Measurements from ENCODE around the gene MYLK. TPM values are rescaled to one million over a fixed set of nuclear protein-coding genes. Genes with fewer than 3 reads are reported as not detected.

The MYLK gene
- total and polyA plus RNA-seq, 10 of the 15 experiments (the other 5 are each of a cell fraction or from before 2014, with no cell fraction given) = 0.04 to 1.6 (median 0.42) TPM; not detected in 1

DNA sequence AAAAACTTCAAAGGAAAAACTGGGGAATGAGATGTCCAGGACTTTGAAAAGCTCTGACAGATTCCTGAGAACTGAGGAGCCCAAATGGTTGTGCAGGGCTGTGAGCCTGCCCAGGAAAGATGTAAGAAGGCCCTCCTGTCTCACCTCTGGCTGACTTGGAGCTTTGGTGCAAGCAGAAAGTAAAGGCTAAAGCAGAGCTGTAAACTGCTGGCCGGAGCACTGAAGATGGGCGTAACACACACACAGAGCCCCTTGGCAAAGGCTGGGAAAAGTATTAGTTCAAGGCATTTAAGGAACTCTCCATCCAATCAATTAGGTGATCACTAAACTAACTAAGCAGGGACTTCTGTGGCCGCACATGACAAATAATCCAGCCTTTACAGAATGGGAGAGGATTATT lies 155.1 kb downstream of the MYLK start:
- ChIA-PET POLR2A (interaction anchor here (0.7 kb wide), 1 partner anchor 1850 kb away, joined by 4 read pairs; no protein-coding TSS in a partner anchor), RAD21 (ENCODE audit: unreplicated experiment) (no interaction called here), SMC1A (ENCODE audit: uncharacterized antibody, unreplicated experiment) (interaction anchor here (0.9 kb wide), 1 partner anchor 87 kb away, joined by 3 read pairs; no protein-coding TSS in a partner anchor), CTCF (interaction anchor here (1.0 to 1.1 kb wide), 2 partner anchors 12 to 76 kb away, joined by 3 read pairs; no protein-coding TSS in a partner anchor)
- no TSS peak for BruUV-seq (replicated peaks)
- TF ChIP-seq WRNIP1 (IDR thresholded peaks at IDR 0.05; ENCODE audit: borderline replicate concordance, low read depth, low read length) (no peak), BCLAF1 (IDR thresholded peaks at IDR 0.05) (no peak), MTA2 (IDR thresholded peaks at IDR 0.05; ENCODE audit: low read depth) (no peak), CHD1 (IDR thresholded peaks at IDR 0.05; ENCODE audit: low read depth, low read length) (no peak), POLR2AphosphoS5 (IDR thresholded peaks at IDR 0.05; ENCODE audit: low read length) (no peak), JUND (IDR thresholded peaks at IDR 0.05; ENCODE audit: low read depth, low read length) (no peak), SMAD1 (IDR thresholded peaks at IDR 0.05; ENCODE audit: low read depth, partially characterized antibody) (no peak), REST (IDR thresholded peaks at IDR 0.05; ENCODE audit: low read depth, low read length) (no peak), YBX1 (IDR thresholded peaks at IDR 0.05) (no peak), PAX5 (IDR thresholded peaks at IDR 0.05; ENCODE audit: borderline replicate concordance, low read depth, low read length) (no peak), ESRRA (IDR thresholded peaks at IDR 0.05; ENCODE audit: low read length) (no peak)
- TF ChIP-seq, protein P1, sequence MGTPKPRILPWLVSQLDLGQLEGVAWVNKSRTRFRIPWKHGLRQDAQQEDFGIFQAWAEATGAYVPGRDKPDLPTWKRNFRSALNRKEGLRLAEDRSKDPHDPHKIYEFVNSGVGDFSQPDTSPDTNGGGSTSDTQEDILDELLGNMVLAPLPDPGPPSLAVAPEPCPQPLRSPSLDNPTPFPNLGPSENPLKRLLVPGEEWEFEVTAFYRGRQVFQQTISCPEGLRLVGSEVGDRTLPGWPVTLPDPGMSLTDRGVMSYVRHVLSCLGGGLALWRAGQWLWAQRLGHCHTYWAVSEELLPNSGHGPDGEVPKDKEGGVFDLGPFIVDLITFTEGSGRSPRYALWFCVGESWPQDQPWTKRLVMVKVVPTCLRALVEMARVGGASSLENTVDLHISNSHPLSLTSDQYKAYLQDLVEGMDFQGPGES (IDR thresholded peaks at IDR 0.05) = no peak
- no peak overlapping the region for H3K9ac ChIP-seq (ENCODE audit: control insufficient read depth, insufficient read depth, low read length)
- FAIRE-seq (no peak), DNase-seq (ENCODE audit: low read depth, low spot score) (no peak), ATAC-seq (no peak)
- H2AFZ ChIP-seq (ENCODE audit: control insufficient read depth, low read depth, low read length) = no peak overlapping the region
- H3K36me3 ChIP-seq (ENCODE audit: control insufficient read depth in 2 of 2, insufficient read depth in 2 of 2, low read length in 1 of 2) = no peaks in the 10 kb centered on the region
- H3K4me1 ChIP-seq (ENCODE audit: control insufficient read depth, insufficient read depth, low read length) = no peaks in the 10 kb centered on the region
- WGBS (ENCODE audit: insufficient coverage, insufficient replicate concordance, low lambda C conversion rate, missing lambda C conversion rate) = 84% methylated on average over 3 of the region's 3 CpGs
- H4K20me1 ChIP-seq (ENCODE audit: control insufficient read depth, insufficient read depth) = no peaks in the 10 kb centered on the region
- H3K9me3 ChIP-seq (replicated peaks; ENCODE audit: control insufficient read depth, insufficient read depth, low read length) = no peaks in the 10 kb centered on the region
- no peaks in the 10 kb centered on the region for H3K79me2 ChIP-seq (ENCODE audit: control insufficient read depth, insufficient read depth, low read length)
- H3K4me2 ChIP-seq (ENCODE audit: control insufficient read depth, insufficient read depth) = no peak overlapping the region
- H3K27ac ChIP-seq (ENCODE audit: control insufficient read depth, insufficient read depth) = no peak overlapping the region
- intact Hi-C loops (cut with micrococcal nuclease; ENCODE audit: unreplicated experiment) (no loop called here), in situ Hi-C loops (cut with MboI) (no loop called here)
- H3K27me3 ChIP-seq (replicated peaks in 1 of 2; ENCODE audit: control insufficient read depth in 2 of 2, insufficient read depth in 2 of 2, low read length in 1 of 2) = no peaks in the 10 kb centered on the region; a peak in 1 of 4 replicates
- H3K4me3 ChIP-seq = no peak overlapping the region
